HL-60 (cell line): ENCODE results near the gene HEBP2.

Experiments
- DNase-seq, 2 experiments: peaks; one replicate each; pipeline ENCODE4 v3.0.0-alpha.2; 2010 to 2020; ENCODE audit warnings: low read depth in 1 of 2, low spot score in 1 of 2
- H3K27ac ChIP-seq: fragments of 250-450 bp; sonication (Bioruptor Pico); replicated peaks from 2 replicates; pipeline ENCODE4 v1.5.1; 2020; ENCODE audit warnings: mild to moderate bottlenecking, moderate library complexity
- H3K27me3 ChIP-seq: fragments of 250-450 bp; sonication (Bioruptor Pico); 2 replicates; pipeline ENCODE4 v1.5.1; 2021; ENCODE audit warnings: mild to moderate bottlenecking, moderate library complexity; ENCODE audit not compliant: insufficient read depth, poor library complexity, severe bottlenecking
- H3K4me3 ChIP-seq: replicated peaks from 2 replicates; pipeline ENCODE4 v1.5.1; 2011; ENCODE audit warnings: mild to moderate bottlenecking, control low read depth, low read length; ENCODE audit not compliant: insufficient read depth
- CTCF ChIP-seq: IDR thresholded peaks from one replicate; pipeline ENCODE4 v1.5.1; 2011; ENCODE audit warnings: low read length, control low read depth, inconsistent platforms; ENCODE audit not compliant: insufficient read depth
- GABPA ChIP-seq: IDR thresholded peaks from 2 replicates; pipeline ENCODE4 v1.6.1; 2012; ENCODE audit warnings: low read depth
- POLR2AphosphoS5 ChIP-seq: IDR thresholded peaks from 2 replicates; pipeline ENCODE4 v1.6.1; 2012; ENCODE audit warnings: low read depth
- REST ChIP-seq: IDR thresholded peaks from 2 replicates; pipeline ENCODE4 v1.6.1; 2012; ENCODE audit warnings: low read depth; ENCODE audit not compliant: insufficient replicate concordance
- SPI1 ChIP-seq: IDR thresholded peaks from 2 replicates; pipeline ENCODE4 v1.6.1; 2012; ENCODE audit warnings: low read depth, mild to moderate bottlenecking, borderline replicate concordance

The HEBP2 gene

GRCh38 chr6:138464085-138464484 is 60.1 kb downstream of the HEBP2 start:
- Histone ChIP-seq H3K27ac (no peak overlapping the region), H3K4me3 (no peak overlapping the region), H3K27me3 (no peaks in the 10 kb centered on the region)
- TF ChIP-seq POLR2AphosphoS5 (no peak), CTCF (no peak), REST (no peak), GABPA (no peak), SPI1 (no peak)
- no peak for DNase-seq

GRCh38 chr6:138465007-138465645 is 61.1 kb downstream of the HEBP2 start:
- H3K27ac ChIP-seq: no peak overlapping the region
- H3K27me3 ChIP-seq: no peaks in the 10 kb centered on the region
- TF ChIP-seq REST (no peak), SPI1 (no peak), CTCF (no peak), POLR2AphosphoS5 (no peak), GABPA (no peak)
- no peak for DNase-seq
- no peak overlapping the region for H3K4me3 ChIP-seq

GRCh38 chr6:138467901-138468300 is 63.9 kb downstream of the HEBP2 start:
- Histone ChIP-seq H3K4me3 (no peak overlapping the region), H3K27me3 (no peaks in the 10 kb centered on the region), H3K27ac (no peak overlapping the region)
- DNase-seq: no peak
- TF ChIP-seq SPI1: no peak

GRCh38 chr6:138468320-138469015 is 64.4 kb downstream of the HEBP2 start:
- H3K4me3 ChIP-seq: no peak overlapping the region
- no peak for DNase-seq
- H3K27me3 ChIP-seq: no peaks in the 10 kb centered on the region
- no peak for TF ChIP-seq CTCF
- TF ChIP-seq POLR2AphosphoS5: no peak
- TF ChIP-seq GABPA: no peak
- no peak for TF ChIP-seq SPI1
- TF ChIP-seq REST: no peak
- no peak overlapping the region for H3K27ac ChIP-seq
